HCT116 (cell line): ENCODE results near the gene NTRK3. TPM values are rescaled to one million over a fixed set of nuclear protein-coding genes. Genes with fewer than 3 reads are reported as not detected.

ENCODE experiments used
- ATAC-seq: fragments of 200-7000 bp; cut with Tn5 transposase; 2 replicates; pipeline ENCODE4 v1.9.1; 2020; ENCODE audit warnings: mild to moderate bottlenecking, moderate library complexity
- BruUV-seq: library from RNA; stranded (reverse); fragments of 400-500 nt; replicated peaks from 2 replicates; lab custom pipeline; 2021; lab: Mats Ljungman, UMichigan
- CTCF ChIA-PET: fragments of 300-600 bp; sonication (Branson Sonifier 250); formaldehyde crosslinking; loops from one replicate; lab custom pipeline; 2021; ENCODE audit warnings: antibody characterized with exemption; lab: Charles Lee
- POLR2A ChIA-PET: fragments of 300-600, 350-600 bp; sonication (Branson Sonifier 250); formaldehyde crosslinking; loops from one replicate; lab custom pipeline; 2021; ENCODE audit warnings: antibody characterized with exemption; lab: Charles Lee
- RAD21 ChIA-PET, 2 experiments: fragments of 300-600 bp; sonication (Branson Sonifier 250); formaldehyde crosslinking; loops; one replicate each; lab custom pipeline; 2023; ENCODE audit warnings: low total read pairs in 2 of 2; ENCODE audit not compliant: uncharacterized antibody in 2 of 2, unreplicated experiment in 2 of 2, low non-redundant PET in 1 of 2; lab: Charles Lee
- DNase-seq: peaks from one replicate; pipeline ENCODE4 v3.0.0-alpha.2; 2010; ENCODE audit warnings: low read depth, low spot score
- H2AFZ ChIP-seq: fragments of 200-600 bp; shearing (Covaris generic), sonication (generic); 2 replicates; pipeline ENCODE4 v1.6.1; 2017; ENCODE audit warnings: low read depth, mixed run types, mixed read lengths, antibody characterized with exemption, low read length; ENCODE audit not compliant: poor library complexity, severe bottlenecking
- H3K27ac ChIP-seq: 2 replicates; pipeline ENCODE4 v1.5.1; 2012; ENCODE audit warnings: low read depth, low read length
- H3K27me3 ChIP-seq: fragments of 200-600 bp; sonication (generic); 2 replicates; pipeline ENCODE4 v1.6.1; 2016; ENCODE audit warnings: mixed run types, low read length, mixed read lengths; ENCODE audit not compliant: insufficient read depth
- H3K36me3 ChIP-seq, 2 experiments: fragments of 200-500 bp in 1 of 2; fragments of 200-600 bp in 1 of 2; sonication (Bioruptor generic) in 1 of 2; sonication (generic) in 1 of 2; 2 replicates each; pipeline versions ENCODE4 v1.5.1 to v1.6.1; 2014 to 2016; ENCODE audit warnings: low read length in 2 of 2, inconsistent platforms in 1 of 2, mixed read lengths in 1 of 2, mixed run types in 1 of 2; ENCODE audit not compliant: insufficient read depth in 2 of 2, control insufficient read depth in 1 of 2
- H3K4me1 ChIP-seq, 2 experiments: fragments of 200-600 bp in 1 of 2; sonication (generic) in 1 of 2; 2 replicates each; pipeline versions ENCODE4 v1.5.1 to v1.6.1; 2012 to 2017; ENCODE audit warnings: low read length in 2 of 2, inconsistent platforms in 1 of 2, mild to moderate bottlenecking in 1 of 2, mixed read lengths in 1 of 2, mixed run types in 1 of 2, moderate library complexity in 1 of 2; ENCODE audit not compliant: insufficient read depth in 2 of 2, control insufficient read depth in 1 of 2
- H3K4me2 ChIP-seq: fragments of 200-600 bp; sonication (generic); 2 replicates; pipeline ENCODE4 v1.6.1; 2017; ENCODE audit warnings: mixed run types, low read length, mixed read lengths
- H3K4me3 ChIP-seq, 2 experiments: fragments of 200-600 bp in 1 of 2; sonication (generic) in 1 of 2; replicated peaks in 1 of 2; 2 replicates each; pipeline ENCODE4 v1.5.1; 2011 to 2016; ENCODE audit warnings: low read length in 2 of 2, control low read depth in 1 of 2, low read depth in 1 of 2, mild to moderate bottlenecking in 1 of 2, mixed read lengths in 1 of 2, mixed run types in 1 of 2
- H3K79me2 ChIP-seq: fragments of 200-600 bp; sonication (generic); 2 replicates; pipeline ENCODE4 v1.6.1; 2017; ENCODE audit warnings: mild to moderate bottlenecking, mixed run types, low read length, moderate library complexity, mixed read lengths; ENCODE audit not compliant: insufficient read depth
- H3K9ac ChIP-seq: fragments of 200-600 bp; sonication (generic); 2 replicates; pipeline ENCODE4 v1.6.1; 2016; ENCODE audit warnings: low read length, mixed read lengths
- H3K9me2 ChIP-seq: fragments of 200-600 bp; sonication (generic), shearing (Covaris generic); 2 replicates; pipeline ENCODE4 v1.6.1; 2017; ENCODE audit warnings: mixed run types, mild to moderate bottlenecking, moderate library complexity; ENCODE audit not compliant: insufficient read depth
- H3K9me3 ChIP-seq, 2 experiments: fragments of 200-500 bp in 1 of 2; fragments of 200-600 bp in 1 of 2; sonication (Bioruptor generic) in 1 of 2; sonication (generic) in 1 of 2; 2 replicates each; pipeline ENCODE4 v1.6.1; 2014 to 2017; ENCODE audit warnings: low read length in 2 of 2, mixed read lengths in 2 of 2, inconsistent platforms in 1 of 2, low read depth in 1 of 2, mild to moderate bottlenecking in 1 of 2, mixed run types in 1 of 2, moderate library complexity in 1 of 2; ENCODE audit not compliant: control insufficient read depth in 1 of 2, insufficient read depth in 1 of 2
- H4K20me1 ChIP-seq: fragments of 200-600 bp; sonication (generic), shearing (Covaris generic); 2 replicates; pipeline ENCODE4 v1.6.1; 2017; ENCODE audit warnings: mixed run types, mild to moderate bottlenecking, moderate library complexity; ENCODE audit not compliant: insufficient read depth
- CBX3 ChIP-seq: IDR thresholded peaks from 2 replicates; pipeline ENCODE4 v1.6.1; 2012; ENCODE audit warnings: low read depth
- ELF1 ChIP-seq: IDR thresholded peaks from 2 replicates; pipeline ENCODE4 v1.6.1; 2012; ENCODE audit warnings: low read depth, borderline replicate concordance
- JUND ChIP-seq: IDR thresholded peaks from 2 replicates; pipeline ENCODE4 v1.6.1; 2012
- POLR2AphosphoS5 ChIP-seq: IDR thresholded peaks from 2 replicates; pipeline ENCODE4 v1.6.1; 2011; ENCODE audit warnings: mild to moderate bottlenecking, low read depth, low read length, moderate library complexity
- RAD21 ChIP-seq: IDR thresholded peaks from 2 replicates; pipeline ENCODE4 v1.6.1; 2012; ENCODE audit warnings: low read depth, mild to moderate bottlenecking
- TCF7L2 ChIP-seq: IDR thresholded peaks from 2 replicates; pipeline ENCODE4 v1.7.0; 2011; ENCODE audit warnings: borderline replicate concordance, inconsistent platforms; ENCODE audit not compliant: insufficient read depth, insufficient read length; ENCODE audit errors: extremely low read depth
- ZFX ChIP-seq: fragments of 450-650 bp; IDR thresholded peaks from 2 replicates; pipeline ENCODE4 v1.6.1; 2017
- ZNF274 ChIP-seq: fragments of 200-500 bp; sonication (Bioruptor generic); IDR thresholded peaks from 2 replicates; pipeline ENCODE4 v1.6.1; 2014; ENCODE audit warnings: mild to moderate bottlenecking, low read depth, low read length, inconsistent platforms
- intact Hi-C: fragments of 100-400 bp; cut with micrococcal nuclease; formaldehyde crosslinking; loops from 2 replicates; pipeline ENCODE4 v1.10.0; 2022
- total RNA-seq: library from RNA; stranded (reverse); gene quantifications from one replicate; pipeline ENCODE4 v1.2.1, GENCODE V29; 2021; ENCODE audit not compliant: unreplicated experiment
- TF ChIP-seq, protein P1 (sequence below): IDR thresholded peaks from 2 replicates; pipeline ENCODE4 v1.6.1; 2011; ENCODE audit warnings: mild to moderate bottlenecking, low read length, moderate library complexity; ENCODE audit not compliant: insufficient replicate concordance; ENCODE audit errors: extremely low read depth
- TF ChIP-seq, protein P2 (sequence below), 3 experiments: fragments of 200-600 bp in 1 of 3; sonication (generic) in 1 of 3; IDR thresholded peaks in 2 of 3; conservative IDR thresholded peaks in 1 of 3; 2 replicates each; pipeline ENCODE4 v1.5.1; 2012 to 2017; ENCODE audit warnings: low read depth in 2 of 3, low read length in 2 of 3, antibody characterized with exemption in 1 of 3, borderline replicate concordance in 1 of 3, control low read depth in 1 of 3, mild to moderate bottlenecking in 1 of 3, mixed read lengths in 1 of 3, mixed run types in 1 of 3, moderate library complexity in 1 of 3; ENCODE audit not compliant: insufficient read depth in 1 of 3

NTRK3 gene
- total RNA-seq, 1 experiment from 2014 or later = not detected

DNA sequence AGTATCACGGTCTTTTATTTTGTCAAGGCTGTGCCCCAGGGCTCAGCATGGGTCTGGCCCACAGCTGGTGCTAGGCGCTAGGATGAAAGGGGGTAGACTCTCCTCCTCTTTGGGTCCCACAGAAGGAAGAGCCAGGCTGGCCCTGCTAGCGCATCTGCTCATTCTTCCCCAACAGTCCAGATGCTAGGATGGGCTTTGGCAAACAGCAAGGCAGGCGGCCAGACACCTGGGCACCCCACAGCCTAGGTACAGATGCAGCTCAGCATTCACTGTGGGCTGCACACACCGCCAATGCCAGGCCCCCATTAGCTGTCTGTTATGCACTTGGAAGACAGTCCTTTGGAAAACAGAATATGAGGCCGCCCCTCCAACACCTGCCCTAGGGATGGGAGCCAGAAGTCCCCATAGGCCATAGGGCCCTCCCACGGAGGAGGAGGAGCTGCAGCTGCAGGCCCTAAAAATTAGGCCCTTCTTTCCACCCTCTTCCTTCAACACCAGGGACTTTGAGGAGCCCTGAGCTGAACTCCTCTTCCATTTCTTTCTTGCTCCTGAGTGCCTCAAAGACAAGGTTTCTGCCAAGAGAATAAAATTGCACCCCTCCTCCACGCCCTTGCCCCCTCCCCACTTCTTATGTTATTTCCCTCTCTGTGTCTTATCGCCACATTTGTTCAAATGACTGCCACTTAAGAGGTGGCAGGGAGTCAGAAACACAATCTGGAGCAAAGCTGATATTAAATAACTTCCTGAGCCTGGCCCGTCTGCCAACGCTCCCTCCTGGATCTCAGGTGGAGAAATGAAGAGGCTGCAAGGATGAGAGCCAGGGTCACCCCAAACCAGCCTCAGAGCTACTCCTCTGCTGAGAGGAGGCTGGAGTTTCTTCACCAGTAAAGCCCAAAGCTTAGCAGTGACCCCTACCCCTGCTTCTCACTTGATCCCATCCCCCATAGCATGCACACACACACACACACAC lies 13.7 kb downstream of the NTRK3 start:
- ChIA-PET POLR2A (no interaction called here), RAD21 (no interaction called here), CTCF (no interaction called here)
- BruUV-seq = no TSS peak
- DNase-seq (no peak), ATAC-seq (no peak)
- peaks cover 0 to 5% of the 10 kb centered on the region in 2 experiments; a peak in 2 of 4 replicates for H3K4me1 ChIP-seq
- H3K4me3 ChIP-seq = no peak overlapping the region
- H3K9me2 ChIP-seq = no peaks in the 10 kb centered on the region
- no peak overlapping the region for H3K27ac ChIP-seq
- H3K4me2 ChIP-seq = no peak overlapping the region
- no peaks in the 10 kb centered on the region for H3K36me3 ChIP-seq
- H4K20me1 ChIP-seq = no peaks in the 10 kb centered on the region
- no peak overlapping the region for H3K9ac ChIP-seq
- no peaks in the 10 kb centered on the region for H3K79me2 ChIP-seq
- no peaks in the 10 kb centered on the region for H3K9me3 ChIP-seq
- intact Hi-C loops = loop anchor here (10.0 kb wide), 1 partner anchor 592 kb away; no protein-coding TSS in a partner anchor
- TF ChIP-seq RAD21 (no peak), JUND (no peak)
- H3K27me3 ChIP-seq = no peaks in the 10 kb centered on the region
- H2AFZ ChIP-seq = no peak overlapping the region

DNA sequence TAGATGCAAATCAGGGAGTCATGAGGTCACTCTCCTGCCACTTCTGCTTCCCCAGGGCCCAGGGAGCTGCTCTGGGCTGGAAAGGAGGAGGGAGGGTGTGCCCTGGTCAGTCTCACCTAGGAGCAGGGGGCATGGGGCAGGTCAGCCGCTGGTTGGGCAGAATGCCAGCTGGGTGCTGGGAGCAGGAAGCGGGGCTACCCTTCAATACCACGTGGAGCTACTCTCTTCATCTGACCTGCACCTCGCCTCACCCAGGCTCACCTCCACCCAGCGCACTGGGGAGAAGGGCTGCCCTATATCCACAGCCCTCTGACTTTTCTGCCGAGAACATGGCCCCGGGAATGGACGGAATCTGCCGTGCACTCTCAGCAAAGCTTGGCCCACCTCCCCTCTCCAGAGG lies 15.1 kb downstream of the NTRK3 start:
- ATAC-seq (no peak), DNase-seq (no peak)
- CTCF ChIA-PET = no interaction called here
- H2AFZ ChIP-seq = no peak overlapping the region
- no peaks in the 10 kb centered on the region for H3K9me3 ChIP-seq
- no peak overlapping the region for H3K27ac ChIP-seq
- TF ChIP-seq, protein P1, sequence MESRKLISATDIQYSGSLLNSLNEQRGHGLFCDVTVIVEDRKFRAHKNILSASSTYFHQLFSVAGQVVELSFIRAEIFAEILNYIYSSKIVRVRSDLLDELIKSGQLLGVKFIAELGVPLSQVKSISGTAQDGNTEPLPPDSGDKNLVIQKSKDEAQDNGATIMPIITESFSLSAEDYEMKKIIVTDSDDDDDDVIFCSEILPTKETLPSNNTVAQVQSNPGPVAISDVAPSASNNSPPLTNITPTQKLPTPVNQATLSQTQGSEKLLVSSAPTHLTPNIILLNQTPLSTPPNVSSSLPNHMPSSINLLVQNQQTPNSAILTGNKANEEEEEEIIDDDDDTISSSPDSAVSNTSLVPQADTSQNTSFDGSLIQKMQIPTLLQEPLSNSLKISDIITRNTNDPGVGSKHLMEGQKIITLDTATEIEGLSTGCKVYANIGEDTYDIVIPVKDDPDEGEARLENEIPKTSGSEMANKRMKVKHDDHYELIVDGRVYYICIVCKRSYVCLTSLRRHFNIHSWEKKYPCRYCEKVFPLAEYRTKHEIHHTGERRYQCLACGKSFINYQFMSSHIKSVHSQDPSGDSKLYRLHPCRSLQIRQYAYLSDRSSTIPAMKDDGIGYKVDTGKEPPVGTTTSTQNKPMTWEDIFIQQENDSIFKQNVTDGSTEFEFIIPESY = no peak
- TF ChIP-seq ELF1 (no peak), TCF7L2 (no peak), ZNF274 (no peak), JUND (no peak), CBX3 (no peak), POLR2AphosphoS5 (no peak), ZFX (no peak)
- TF ChIP-seq, protein P2, sequence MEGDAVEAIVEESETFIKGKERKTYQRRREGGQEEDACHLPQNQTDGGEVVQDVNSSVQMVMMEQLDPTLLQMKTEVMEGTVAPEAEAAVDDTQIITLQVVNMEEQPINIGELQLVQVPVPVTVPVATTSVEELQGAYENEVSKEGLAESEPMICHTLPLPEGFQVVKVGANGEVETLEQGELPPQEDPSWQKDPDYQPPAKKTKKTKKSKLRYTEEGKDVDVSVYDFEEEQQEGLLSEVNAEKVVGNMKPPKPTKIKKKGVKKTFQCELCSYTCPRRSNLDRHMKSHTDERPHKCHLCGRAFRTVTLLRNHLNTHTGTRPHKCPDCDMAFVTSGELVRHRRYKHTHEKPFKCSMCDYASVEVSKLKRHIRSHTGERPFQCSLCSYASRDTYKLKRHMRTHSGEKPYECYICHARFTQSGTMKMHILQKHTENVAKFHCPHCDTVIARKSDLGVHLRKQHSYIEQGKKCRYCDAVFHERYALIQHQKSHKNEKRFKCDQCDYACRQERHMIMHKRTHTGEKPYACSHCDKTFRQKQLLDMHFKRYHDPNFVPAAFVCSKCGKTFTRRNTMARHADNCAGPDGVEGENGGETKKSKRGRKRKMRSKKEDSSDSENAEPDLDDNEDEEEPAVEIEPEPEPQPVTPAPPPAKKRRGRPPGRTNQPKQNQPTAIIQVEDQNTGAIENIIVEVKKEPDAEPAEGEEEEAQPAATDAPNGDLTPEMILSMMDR (IDR thresholded peaks at IDR 0.05 in 2 of 3, conservative IDR thresholded peaks at IDR 0.05 in 1 of 3; ENCODE audit: borderline replicate concordance in 1 of 3, insufficient read depth in 1 of 3, low read depth in 2 of 3, low read length in 2 of 3) = no peak
- H4K20me1 ChIP-seq = no peaks in the 10 kb centered on the region
- no peak overlapping the region for H3K4me3 ChIP-seq
- H3K9me2 ChIP-seq = no peaks in the 10 kb centered on the region
- H3K9ac ChIP-seq = no peak overlapping the region
- no TSS peak for BruUV-seq
- RAD21 ChIA-PET = no interaction called here
- intact Hi-C loops = loop anchor here (10.0 kb wide), 1 partner anchor 593 kb away; no protein-coding TSS in a partner anchor
- H3K36me3 ChIP-seq = no peaks in the 10 kb centered on the region
- no peaks in the 10 kb centered on the region for H3K79me2 ChIP-seq
- H3K27me3 ChIP-seq = no peaks in the 10 kb centered on the region; the same call in 1 of the 2 replicates
- POLR2A ChIA-PET = no interaction called here
- peaks cover 0 to 2% of the 10 kb centered on the region in 2 experiments; a peak in 2 of 4 replicates for H3K4me1 ChIP-seq
- no peak overlapping the region for H3K4me2 ChIP-seq
